ENCODE measurements around the gene CYP21A2.
"Not testable (repeated sequence)": the region's sequence is repeated elsewhere in the genome, so short reads cannot be mapped to it uniquely, and the experiment has no call there.

GRCh38 chr6:32008616-32009015 is 29.6 kb upstream of the CYP21A2 start:
- TF ChIP-seq POLR2A (IDR thresholded peaks at IDR 0.05; ENCODE audit: low read depth, low read length); TAF1 (IDR thresholded peaks at IDR 0.05; ENCODE audit: borderline replicate concordance, low read depth, low read length); POLR2AphosphoS5 (IDR thresholded peaks at IDR 0.05; ENCODE audit: low read depth, low read length): not testable (repeated sequence)

Data from GM12892 (cell line).